NK-92 (cell line): ENCODE results near the gene NPIPA5.
"Not testable (repeated sequence)": the region's sequence is repeated elsewhere in the genome, so short reads cannot be mapped to it uniquely, and the experiment has no call there.

Experiments used
- DNase-seq: peaks from one replicate; lab custom pipeline; 2025; ENCODE audit not compliant: unreplicated experiment; lab: John Stamatoyannopoulos, UW

The NPIPA5 gene

GRCh38 chr16:15378194-15378593 lies at the start of gene NPIPA5:
Gene NPIPA5 (minus strand): TSS chr16:15378294. CDS start chr16:15378294, 0 bp downstream.
- not testable (repeated sequence) for DNase-seq

- DNase-seq: no peak
These were observed 49.6 kb upstream of the NPIPA5 start for GRCh38 chr16:15427648-15428239.

- DNase-seq: no peak
These were observed 48.7 kb upstream of the NPIPA5 start for GRCh38 chr16:15426796-15427195.

- DNase-seq: no peak
These were observed 47.8 kb upstream of the NPIPA5 start for GRCh38 chr16:15425861-15426260.

- no peak for DNase-seq
These were observed 44.1 kb upstream of the NPIPA5 start for GRCh38 chr16:15422222-15422621.

- not testable (repeated sequence) for DNase-seq
These were observed 43.6 kb upstream of the NPIPA5 start for GRCh38 chr16:15421696-15422095.

- DNase-seq: no peak
These were observed 40.1 kb upstream of the NPIPA5 start for GRCh38 chr16:15418206-15418605.

GRCh38 chr16:15417197-15417596 lies 39.1 kb upstream of the NPIPA5 start:
- no peak for DNase-seq

- DNase-seq: no peak
These were observed 37.5 kb upstream of the NPIPA5 start for GRCh38 chr16:15415511-15415985.

- DNase-seq: not testable (repeated sequence)
These were observed 31.4 kb upstream of the NPIPA5 start for GRCh38 chr16:15409476-15409875.

GRCh38 chr16:15407756-15408155 lies 29.7 kb upstream of the NPIPA5 start:
- DNase-seq: not testable (repeated sequence)

GRCh38 chr16:15404792-15405191 lies 26.7 kb upstream of the NPIPA5 start:
- DNase-seq: no peak

GRCh38 chr16:15404091-15404490 lies 26.0 kb upstream of the NPIPA5 start:
- DNase-seq: not testable (repeated sequence)

GRCh38 chr16:15403392-15403995 lies 25.4 kb upstream of the NPIPA5 start:
- DNase-seq: no peak

GRCh38 chr16:15401972-15402371 lies 23.9 kb upstream of the NPIPA5 start:
- no peak for DNase-seq

GRCh38 chr16:15400314-15400713 lies 22.2 kb upstream of the NPIPA5 start:
- not testable (repeated sequence) for DNase-seq

GRCh38 chr16:15399317-15399716 lies 21.2 kb upstream of the NPIPA5 start:
- DNase-seq: no peak

GRCh38 chr16:15398618-15399316 lies 20.7 kb upstream of the NPIPA5 start:
- DNase-seq: no peak

GRCh38 chr16:15396948-15397594 lies 19.0 kb upstream of the NPIPA5 start:
- no peak for DNase-seq

GRCh38 chr16:15396509-15396829 lies 18.4 kb upstream of the NPIPA5 start:
- not testable (repeated sequence) for DNase-seq

GRCh38 chr16:15395631-15396508 lies 17.8 kb upstream of the NPIPA5 start, which contains the start of gene MPV17L:
Gene MPV17L (plus strand): TSS chr16:15395754. CDS start chr16:15395898, 144 bp downstream.
- not testable (repeated sequence) for DNase-seq
